B cell (primary cell): ENCODE measurements around the gene RASGEF1C. TPM values are rescaled to one million over a fixed set of nuclear protein-coding genes. Genes with fewer than 3 reads are reported as not detected.

Source experiments
- ATAC-seq: fragments of 200-7000 bp; cut with Tn5 transposase; one replicate; pipeline ENCODE4 v1.10.0; 2021; ENCODE audit warnings: low read depth, mild to moderate bottlenecking, moderate number of reproducible peaks, moderate library complexity
- CTCF ChIA-PET: fragments of 350-600 bp; sonication (Branson Sonifier 250); formaldehyde crosslinking; loops from one replicate; lab custom pipeline; 2021; ENCODE audit warnings: antibody characterized with exemption, inconsistent platforms; lab: Charles Lee
- POLR2A ChIA-PET: fragments of 350-600 bp; sonication (Branson Sonifier 250); formaldehyde crosslinking; loops from one replicate; lab custom pipeline; 2021; ENCODE audit warnings: antibody characterized with exemption; lab: Charles Lee
- DNase-seq: peaks from one replicate; pipeline ENCODE4 v3.0.0; 2013
- H2AFZ ChIP-seq: 2 replicates; pipeline ENCODE4 v1.6.1; 2012; ENCODE audit warnings: mild to moderate bottlenecking, low read depth, low read length; ENCODE audit not compliant: insufficient read depth, poor library complexity, severe bottlenecking
- H3K27ac ChIP-seq, 2 donors: 1 replicate in 1 of 2; 2 replicates in 1 of 2; pipeline ENCODE4 v1.5.1; 2012 to 2013; ENCODE audit warnings: low read length in 2 of 2, mild to moderate bottlenecking in 2 of 2, moderate library complexity in 1 of 2
- H3K27me3 ChIP-seq, 4 experiments: fragments of 200-600 bp in 1 of 4; sonication (generic) in 1 of 4; replicated peaks in 1 of 4; 1 replicate in 2 of 4; 2 replicates in 2 of 4; pipeline versions ENCODE4 v1.6.1 to v1.7.0; 2013 to 2016; ENCODE audit warnings: low read length in 3 of 4, mild to moderate bottlenecking in 2 of 4, mixed read lengths in 1 of 4, moderate library complexity in 1 of 4; ENCODE audit not compliant: insufficient read depth in 4 of 4, control insufficient read depth in 3 of 4; ENCODE audit errors: control extremely low read depth in 1 of 4
- H3K36me3 ChIP-seq, 2 experiments: replicated peaks in 1 of 2; 1 replicate in 1 of 2; 2 replicates in 1 of 2; pipeline versions ENCODE4 v1.6.1 to v1.7.1; 2013; ENCODE audit warnings: low read length in 1 of 2; ENCODE audit not compliant: insufficient read depth in 2 of 2, control insufficient read depth in 1 of 2; ENCODE audit errors: control extremely low read depth in 1 of 2, extremely low read depth in 1 of 2
- H3K4me1 ChIP-seq, 2 donors: fragments of 200-600 bp in 1 of 2; sonication (generic) in 1 of 2; 1 replicate in 1 of 2; 2 replicates in 1 of 2; pipeline versions ENCODE4 v1.5.1 to v1.6.1; 2013 to 2017; ENCODE audit warnings: low read length in 2 of 2; ENCODE audit not compliant: control insufficient read depth in 2 of 2, insufficient read depth in 2 of 2
- H3K4me2 ChIP-seq: replicated peaks from 2 replicates; pipeline ENCODE3; 2012; ENCODE audit warnings: mild to moderate bottlenecking, low read depth, low read length; ENCODE audit not compliant: poor library complexity, severe bottlenecking
- H3K4me3 ChIP-seq, 5 experiments: fragments of 200-600 bp in 1 of 5; sonication (generic) in 1 of 5; 1 replicate in 3 of 5; 2 replicates in 2 of 5; pipeline versions ENCODE4 v1.5.1 to v1.7.0; 2011 to 2016; ENCODE audit warnings: low read length in 4 of 5, mild to moderate bottlenecking in 4 of 5, low read depth in 2 of 5, control low read depth in 1 of 5, moderate library complexity in 1 of 5; ENCODE audit not compliant: insufficient read depth in 1 of 5; ENCODE audit errors: control extremely low read depth in 1 of 5, extremely low read depth in 1 of 5
- H3K79me2 ChIP-seq: fragments of 200-600 bp; sonication (generic); one replicate; pipeline ENCODE4 v1.6.0; 2016; ENCODE audit warnings: low read length; ENCODE audit not compliant: control insufficient read depth, insufficient read depth
- H3K9ac ChIP-seq: fragments of 200-600 bp; sonication (generic); 2 replicates; pipeline ENCODE4 v1.6.1; 2017; ENCODE audit warnings: mild to moderate bottlenecking, low read length, moderate library complexity
- H3K9me3 ChIP-seq, 3 donors: one replicate each; pipeline versions ENCODE4 v1.6.1 to v1.7.1; 2013; ENCODE audit warnings: low read length in 2 of 3; ENCODE audit not compliant: control insufficient read depth in 2 of 3, insufficient read depth in 1 of 3; ENCODE audit errors: control extremely low read depth in 1 of 3
- H4K20me1 ChIP-seq: 2 replicates; pipeline ENCODE4 v1.6.0; 2012; ENCODE audit warnings: mild to moderate bottlenecking, low read length; ENCODE audit not compliant: insufficient read depth, control insufficient read depth, poor library complexity, severe bottlenecking
- H3K27ac Mint-ChIP-seq: one replicate; pipeline ENCODE4 v1.8.0; 2021; ENCODE audit warnings: mixed read lengths
- H3K27me3 Mint-ChIP-seq: one replicate; pipeline ENCODE4 v1.8.0; 2021; ENCODE audit warnings: mixed read lengths
- H3K4me1 Mint-ChIP-seq: one replicate; pipeline ENCODE4 v1.8.0; 2021; ENCODE audit warnings: mixed read lengths
- H3K4me3 Mint-ChIP-seq: one replicate; pipeline ENCODE4 v1.8.0; 2021; ENCODE audit warnings: mixed read lengths
- H3K9me3 Mint-ChIP-seq: one replicate; pipeline ENCODE4 v1.8.0; 2022; ENCODE audit warnings: mixed read lengths; ENCODE audit not compliant: insufficient read depth
- CTCF ChIP-seq: fragments of 200-600 bp; IDR thresholded peaks from one replicate; pipeline ENCODE4 v1.8.0; 2022; ENCODE audit warnings: antibody characterized with exemption, mild to moderate bottlenecking
- EZH2 ChIP-seq: IDR thresholded peaks from 2 replicates; pipeline ENCODE4 v1.6.1; 2012; ENCODE audit warnings: borderline replicate concordance, low read depth, mild to moderate bottlenecking, moderate library complexity, low read length; ENCODE audit not compliant: insufficient read depth, poor library complexity, severe bottlenecking
- WGBS: methylation state at CpG from one replicate; pipeline ENCODE4 v1.1.5; 2013; ENCODE audit warnings: missing lambda C conversion rate; ENCODE audit not compliant: insufficient coverage; 5-methylcytosine and 5-hydroxymethylcytosine counted together
- intact Hi-C: fragments of 100-400 bp; cut with micrococcal nuclease; formaldehyde crosslinking; loops from one replicate; pipeline ENCODE4 v1.10.0; 2022
- polyA plus RNA-seq: library from polyadenylated mRNA; depleted of rRNA; stranded (reverse); fragments of >200 nt; gene quantifications from 2 replicates; pipeline ENCODE4 v1.2.3, GENCODE V29; 2012
- total RNA-seq, 2 donors: library from RNA; stranded (reverse); fragments of 120-200 nt in 1 of 2; gene quantifications; 1 replicate in 1 of 2; 2 replicates in 1 of 2; pipeline versions ENCODE4 v1.2.3 to v1.2.4, GENCODE V29; 2013 to 2022

RASGEF1C gene
- total and polyA plus RNA-seq, 2 donors (not counting 1 experiment from before 2014, with no cell fraction given), result not detected

DNA sequence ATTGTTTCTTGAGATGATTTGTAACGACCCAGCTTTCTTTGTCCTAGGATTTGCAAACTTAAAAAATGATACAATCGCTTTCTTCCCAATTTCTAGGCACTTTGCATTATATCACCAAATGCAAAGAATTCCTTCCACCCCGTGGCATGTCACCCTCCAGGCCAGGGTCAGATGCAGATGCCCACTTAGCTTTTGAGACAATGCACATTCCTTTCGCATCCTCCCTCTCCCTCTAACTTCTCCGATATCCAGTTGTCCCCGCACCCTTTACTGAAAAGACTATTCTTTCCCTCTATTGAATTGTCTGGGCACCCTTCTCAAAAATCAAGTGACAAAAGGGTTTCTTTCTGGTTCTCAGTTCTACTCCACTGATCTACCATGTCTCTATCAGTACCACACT, 154.8 kb downstream of the RASGEF1C start:
- Histone ChIP-seq H4K20me1 (peaks cover 15% of the 10 kb centered on the region), H3K9me3 (no peaks in the 10 kb centered on the region), H3K27ac (no peak overlapping the region), H2AFZ (no peak overlapping the region), H3K27me3 (no peaks in the 10 kb centered on the region), H3K4me2 (no peak overlapping the region), H3K9ac (no peak overlapping the region), H3K79me2 (peaks cover 49% of the 10 kb centered on the region), H3K4me1 (no peaks in the 10 kb centered on the region), H3K4me3 (no peak overlapping the region), H3K36me3 (no peaks in the 10 kb centered on the region)
- Mint-ChIP-seq H3K4me1 (peaks cover 10% of the 10 kb centered on the region), H3K9me3 (no peaks in the 10 kb centered on the region), H3K27me3 (no peaks in the 10 kb centered on the region), H3K4me3 (no peak overlapping the region), H3K27ac (no peak overlapping the region)
- ChIA-PET CTCF (no interaction called here), POLR2A (no interaction called here)
- intact Hi-C loops, result no loop called here
- DNase-seq (no peak), ATAC-seq (no peak)
- 90% methylated on average over 6 of the region's 6 CpGs for WGBS
- TF ChIP-seq CTCF (no peak), EZH2 (no peak)

DNA sequence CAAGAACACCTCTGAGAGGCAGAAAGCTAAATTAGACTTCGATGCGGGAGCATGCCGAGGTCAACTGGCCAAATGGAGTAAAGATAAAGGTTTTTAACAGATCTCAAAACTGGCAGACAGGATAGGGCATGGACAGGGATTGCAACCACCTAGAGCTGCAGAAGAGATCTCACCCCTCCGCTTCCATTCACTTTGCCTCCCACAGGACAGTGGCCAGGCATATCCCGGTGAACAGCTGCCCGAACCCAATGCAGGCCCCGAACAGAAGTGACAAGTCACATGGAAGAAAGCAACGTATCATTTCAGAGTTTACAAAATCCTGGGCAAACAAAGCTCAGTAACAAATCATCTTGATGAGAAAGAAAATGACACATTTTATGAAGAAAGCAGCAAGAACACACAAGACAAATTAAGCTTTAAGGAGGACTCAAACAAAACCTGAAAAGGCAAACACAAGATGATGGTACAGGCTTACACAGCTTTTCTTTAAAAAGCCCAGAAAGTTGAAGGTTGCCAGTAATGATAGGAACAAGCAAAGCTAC, 155.9 kb downstream of the RASGEF1C start:
- H3K4me2 ChIP-seq, result no peak overlapping the region
- H3K36me3 ChIP-seq, result no peaks in the 10 kb centered on the region
- H3K4me3 ChIP-seq, result no peak overlapping the region
- H3K9me3 Mint-ChIP-seq, result no peaks in the 10 kb centered on the region
- no peak overlapping the region for H3K27ac ChIP-seq
- ChIA-PET CTCF (no interaction called here), POLR2A (no interaction called here)
- TF ChIP-seq CTCF (no peak), EZH2 (no peak)
- peaks cover 10% of the 10 kb centered on the region for H3K4me1 Mint-ChIP-seq
- H3K27me3 ChIP-seq, result no peaks in the 10 kb centered on the region
- no peak for DNase-seq
- H3K27me3 Mint-ChIP-seq, result no peaks in the 10 kb centered on the region
- no peak overlapping the region for H3K27ac Mint-ChIP-seq
- no peaks in the 10 kb centered on the region for H3K9me3 ChIP-seq
- H4K20me1 ChIP-seq, result peaks cover 15% of the 10 kb centered on the region
- H3K4me1 ChIP-seq, result no peaks in the 10 kb centered on the region
- no peak overlapping the region for H3K4me3 Mint-ChIP-seq
- no peak for ATAC-seq
- peaks cover 51% of the 10 kb centered on the region for H3K79me2 ChIP-seq
- H3K9ac ChIP-seq, result no peak overlapping the region
- H2AFZ ChIP-seq, result no peak overlapping the region
- intact Hi-C loops, result no loop called here
- WGBS, result 96% methylated on average over 4 of the region's 8 CpGs
